GM19025 (cell line): Measurements from ENCODE around the gene CYSTM1.

Experiments
- ATAC-seq: cut with Tn5 transposase; IDR thresholded peaks from one replicate; pipeline ENCODE4 v1.9.1; 2021; ENCODE audit warnings: mild to moderate bottlenecking, low read depth, moderate library complexity; ENCODE audit not compliant: unreplicated experiment

The CYSTM1 gene

GRCh38 chr5:140284013-140284412 is 109.0 kb downstream of the CYSTM1 start:
- no peak for ATAC-seq

GRCh38 chr5:140286424-140286823 is 111.4 kb downstream of the CYSTM1 start:
- no peak for ATAC-seq

- no peak for ATAC-seq
These were observed 113.0 kb downstream of the CYSTM1 start for GRCh38 chr5:140287801-140288521.

GRCh38 chr5:140292212-140293036 is 117.4 kb downstream of the CYSTM1 start:
- no peak for ATAC-seq
